Kidney tubule cell (primary cell): Measurements from ENCODE around the gene MRFAP1.
A peak's percentile ranks its signal among the peaks of the same experiment; 100 is the strongest.

Experiments
- DNase-seq: peaks from one replicate; pipeline ENCODE4 v3.0.0-alpha.2; 2018; ENCODE audit warnings: low spot score

Gene MRFAP1

GRCh38 chr4:6640292-6641163, at the start of gene MRFAP1:
Gene MRFAP1, plus strand, starts transcription at chr4:6640685. Its CDS starts 178 bp downstream, at chr4:6640863.
- peak; percentile 96 for DNase-seq

GRCh38 chr4:6591313-6591712, 49.2 kb upstream of the MRFAP1 start:
- no peak for DNase-seq

GRCh38 chr4:6591781-6592180, 48.7 kb upstream of the MRFAP1 start:
- DNase-seq, result no peak

- DNase-seq, result no peak
Measured at GRCh38 chr4:6592804-6593563, 47.5 kb upstream of the MRFAP1 start.

GRCh38 chr4:6594341-6594740, 46.1 kb upstream of the MRFAP1 start:
- DNase-seq, result no peak

- DNase-seq, result peak; percentile 25
Measured at GRCh38 chr4:6594826-6595355, 45.6 kb upstream of the MRFAP1 start.

- DNase-seq, result no peak
Measured at GRCh38 chr4:6595897-6596537, 44.5 kb upstream of the MRFAP1 start.

- DNase-seq, result no peak
Measured at GRCh38 chr4:6596948-6597347, 43.5 kb upstream of the MRFAP1 start.

GRCh38 chr4:6598127-6598526, 42.4 kb upstream of the MRFAP1 start:
- no peak for DNase-seq

GRCh38 chr4:6598641-6599040, 41.8 kb upstream of the MRFAP1 start:
- no peak for DNase-seq

GRCh38 chr4:6601661-6602250, 38.7 kb upstream of the MRFAP1 start:
- no peak for DNase-seq

- no peak for DNase-seq
Measured at GRCh38 chr4:6602289-6602688, 38.2 kb upstream of the MRFAP1 start.

GRCh38 chr4:6603128-6603527, 37.4 kb upstream of the MRFAP1 start:
- no peak for DNase-seq

- no peak for DNase-seq
Measured at GRCh38 chr4:6605114-6605513, 35.4 kb upstream of the MRFAP1 start.

- no peak for DNase-seq
Measured at GRCh38 chr4:6605605-6606004, 34.9 kb upstream of the MRFAP1 start.

GRCh38 chr4:6606465-6607235, 33.8 kb upstream of the MRFAP1 start:
- no peak for DNase-seq

- no peak for DNase-seq
Measured at GRCh38 chr4:6607368-6608055, 33.0 kb upstream of the MRFAP1 start.

- DNase-seq, result no peak
Measured at GRCh38 chr4:6608758-6609414, 31.6 kb upstream of the MRFAP1 start.

- no peak for DNase-seq
Measured at GRCh38 chr4:6609415-6610079, 30.9 kb upstream of the MRFAP1 start.
